CD4-positive, alpha-beta T cell (primary cell): ENCODE data around the gene GNAT1. TPM values are rescaled to one million over a fixed set of nuclear protein-coding genes. Genes with fewer than 3 reads are reported as not detected.
"Not testable (repeated sequence)": the region's sequence is repeated elsewhere in the genome, so short reads cannot be mapped to it uniquely, and the experiment has no call there.

ENCODE experiments used
- ATAC-seq: fragments of 200-7000 bp; cut with Tn5 transposase; one replicate; pipeline ENCODE4 v1.10.0; 2022; ENCODE audit warnings: mild to moderate bottlenecking; ENCODE audit not compliant: poor library complexity
- CTCF ChIA-PET: fragments of 350-600 bp; sonication (Branson Sonifier 250); formaldehyde crosslinking; loops from one replicate; lab custom pipeline; 2021; ENCODE audit warnings: antibody characterized with exemption, inconsistent platforms; lab: Charles Lee
- POLR2A ChIA-PET: fragments of 350-600 bp; sonication (Branson Sonifier 250); formaldehyde crosslinking; loops from one replicate; lab custom pipeline; 2021; ENCODE audit warnings: antibody characterized with exemption, inconsistent platforms; lab: Charles Lee
- DNase-seq, 14 experiments: peaks; one replicate each; pipeline ENCODE4 v3.0.0-alpha.2; 2013 to 2020; ENCODE audit warnings: mixed read lengths in 2 of 14
- H3K27ac ChIP-seq, 2 donors: one replicate each; pipeline versions ENCODE4 v1.5.1 to v1.7.0; 2013; ENCODE audit warnings: low read length in 2 of 2, low read depth in 1 of 2, mild to moderate bottlenecking in 1 of 2
- H3K27me3 ChIP-seq, 2 experiments: 1 replicate in 1 of 2; 2 replicates in 1 of 2; pipeline versions ENCODE4 v1.6.1 to v1.7.0; 2013; ENCODE audit warnings: low read length in 2 of 2, control low read depth in 1 of 2, mild to moderate bottlenecking in 1 of 2, moderate library complexity in 1 of 2; ENCODE audit not compliant: insufficient read depth in 2 of 2, control insufficient read depth in 1 of 2
- H3K36me3 ChIP-seq: one replicate; pipeline ENCODE4 v1.6.1; 2013; ENCODE audit warnings: low read length, control low read depth; ENCODE audit not compliant: insufficient read depth
- H3K4me1 ChIP-seq: one replicate; pipeline ENCODE4 v1.6.1; 2013; ENCODE audit warnings: low read length, control low read depth; ENCODE audit not compliant: insufficient read depth
- H3K4me3 ChIP-seq: one replicate; pipeline ENCODE4 v1.5.1; 2013; ENCODE audit warnings: mild to moderate bottlenecking, low read length, moderate library complexity
- H3K9me3 ChIP-seq, 2 experiments: 1 replicate in 1 of 2; 2 replicates in 1 of 2; pipeline versions ENCODE4 v1.6.1 to v1.7.0; 2013; ENCODE audit warnings: low read length in 2 of 2, mild to moderate bottlenecking in 2 of 2, control low read depth in 1 of 2, moderate library complexity in 1 of 2; ENCODE audit not compliant: control insufficient read depth in 1 of 2, insufficient read depth in 1 of 2
- H3K27ac Mint-ChIP-seq: one replicate; pipeline ENCODE4 v1.8.0; 2020; ENCODE audit warnings: mixed read lengths
- H3K27me3 Mint-ChIP-seq: one replicate; pipeline ENCODE4 v1.8.0; 2021; ENCODE audit warnings: mixed read lengths
- H3K36me3 Mint-ChIP-seq: one replicate; pipeline ENCODE4 v1.8.0; 2021; ENCODE audit warnings: low read depth, mixed read lengths
- H3K4me1 Mint-ChIP-seq: one replicate; pipeline ENCODE4 v1.8.0; 2021; ENCODE audit warnings: low read depth, mixed read lengths
- H3K4me3 Mint-ChIP-seq: one replicate; pipeline ENCODE4 v1.8.0; 2020; ENCODE audit warnings: mild to moderate bottlenecking, mixed read lengths
- H3K9me3 Mint-ChIP-seq: one replicate; pipeline ENCODE4 v1.8.0; 2020; ENCODE audit warnings: mixed read lengths
- intact Hi-C, 2 experiments: fragments of 100-400 bp; cut with DNase I in 1 of 2; cut with micrococcal nuclease in 1 of 2; formaldehyde crosslinking; loops; one replicate each; pipeline versions ENCODE4 v1.15.1 to v1.9.0; 2023 to 2025; cut with DNase I, micrococcal nuclease
- total RNA-seq, 174 experiments: library from RNA in 2 of 174; stranded (reverse) in 2 of 174; gene quantifications; one replicate each; pipeline ENCODE4 v1.2.3 and lab custom pipeline; 2021 to 2026
- TF ChIP-seq, protein P1 (sequence below): fragments of 200-600 bp; IDR thresholded peaks from one replicate; pipeline ENCODE4 v1.8.0; 2022; ENCODE audit warnings: antibody characterized with exemption, mild to moderate bottlenecking

GNAT1 gene
- total RNA-seq, 2 experiments from 2014 or later = 0.11 to 0.28 TPM

DNA sequence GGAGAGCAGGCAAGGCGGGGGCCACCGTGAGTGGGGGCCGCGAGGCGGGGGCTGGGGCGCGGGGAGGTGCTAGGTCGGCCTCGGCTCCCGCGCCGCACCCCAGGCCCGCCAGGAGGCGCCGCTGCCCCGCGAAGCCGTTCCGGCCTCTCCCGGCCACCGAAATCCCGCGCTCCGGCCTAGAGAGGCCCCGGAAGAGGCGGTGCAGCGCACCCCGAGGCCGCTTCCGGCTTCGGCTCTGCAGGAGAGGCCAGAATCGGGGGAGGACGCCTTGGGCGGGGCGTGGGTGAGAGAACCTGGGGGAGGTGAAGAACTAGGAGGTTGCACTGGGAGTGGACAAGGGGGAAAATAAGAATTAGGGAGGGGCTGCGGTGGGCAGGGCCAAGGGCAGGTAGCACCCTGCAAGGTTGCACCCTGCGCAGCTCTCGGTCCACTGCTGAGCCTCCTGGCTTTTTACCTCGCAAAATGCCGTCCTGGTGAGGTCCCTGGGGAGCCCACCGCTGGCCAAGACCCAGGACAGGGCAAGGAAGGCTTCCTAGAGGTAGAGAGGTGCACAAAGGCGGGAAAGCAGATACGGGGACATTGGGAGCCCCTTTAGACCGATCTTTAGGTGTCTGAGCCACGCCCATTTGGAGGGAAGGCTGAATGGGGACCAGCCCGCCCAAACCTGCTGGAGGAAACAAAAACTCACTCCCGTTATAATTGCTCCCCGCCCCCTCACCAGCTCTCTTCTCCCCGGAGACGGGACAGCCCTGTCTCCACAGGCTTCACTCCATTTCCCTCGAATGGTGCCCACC, 36.2 kb downstream of the GNAT1 start:
- intact Hi-C loops = loop anchor here (1.0 to 2.0 kb wide), 6 partner anchors 8 to 107 kb away; partner anchors contain the start of gene GNAI2 (in 1 of the 2)
- ChIA-PET POLR2A (interaction anchor here (0.5 to 4.8 kb wide), 7 partner anchors 8 to 124 kb away, joined by 3 to 55 read pairs (median 7); partner anchors contain the start of genes CYB561D2, GNAI2, IFRD2 and NPRL2), CTCF (interaction anchor here (1.0 to 5.4 kb wide), 12 partner anchors 8 to 72 kb away, joined by 4 to 82 read pairs (median 6); partner anchors contain the start of genes GNAI2, GNAT1, HYAL3 and NAA80)
- H3K36me3 Mint-ChIP-seq = peaks cover 7% of the 10 kb centered on the region
- H3K4me1 ChIP-seq = peaks cover 36% of the 10 kb centered on the region
- H3K27me3 Mint-ChIP-seq = no peaks in the 10 kb centered on the region
- no peaks in the 10 kb centered on the region for H3K9me3 Mint-ChIP-seq
- H3K4me3 ChIP-seq = peak overlapping the region; percentile 68
- H3K27me3 ChIP-seq = no peaks in the 10 kb centered on the region
- DNase-seq (peak; percentile 82 to 96 (median 90)), ATAC-seq (peak; percentile 80)
- peak overlapping the region; percentile 47 to 70 for H3K27ac ChIP-seq
- H3K4me1 Mint-ChIP-seq = peaks cover 32% of the 10 kb centered on the region
- H3K9me3 ChIP-seq = no peaks in the 10 kb centered on the region
- no peaks in the 10 kb centered on the region for H3K36me3 ChIP-seq
- peak overlapping the region; percentile 89 for H3K27ac Mint-ChIP-seq
- H3K4me3 Mint-ChIP-seq = peak overlapping the region; percentile 99
- TF ChIP-seq, protein P1, sequence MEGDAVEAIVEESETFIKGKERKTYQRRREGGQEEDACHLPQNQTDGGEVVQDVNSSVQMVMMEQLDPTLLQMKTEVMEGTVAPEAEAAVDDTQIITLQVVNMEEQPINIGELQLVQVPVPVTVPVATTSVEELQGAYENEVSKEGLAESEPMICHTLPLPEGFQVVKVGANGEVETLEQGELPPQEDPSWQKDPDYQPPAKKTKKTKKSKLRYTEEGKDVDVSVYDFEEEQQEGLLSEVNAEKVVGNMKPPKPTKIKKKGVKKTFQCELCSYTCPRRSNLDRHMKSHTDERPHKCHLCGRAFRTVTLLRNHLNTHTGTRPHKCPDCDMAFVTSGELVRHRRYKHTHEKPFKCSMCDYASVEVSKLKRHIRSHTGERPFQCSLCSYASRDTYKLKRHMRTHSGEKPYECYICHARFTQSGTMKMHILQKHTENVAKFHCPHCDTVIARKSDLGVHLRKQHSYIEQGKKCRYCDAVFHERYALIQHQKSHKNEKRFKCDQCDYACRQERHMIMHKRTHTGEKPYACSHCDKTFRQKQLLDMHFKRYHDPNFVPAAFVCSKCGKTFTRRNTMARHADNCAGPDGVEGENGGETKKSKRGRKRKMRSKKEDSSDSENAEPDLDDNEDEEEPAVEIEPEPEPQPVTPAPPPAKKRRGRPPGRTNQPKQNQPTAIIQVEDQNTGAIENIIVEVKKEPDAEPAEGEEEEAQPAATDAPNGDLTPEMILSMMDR = peak; percentile 85

DNA sequence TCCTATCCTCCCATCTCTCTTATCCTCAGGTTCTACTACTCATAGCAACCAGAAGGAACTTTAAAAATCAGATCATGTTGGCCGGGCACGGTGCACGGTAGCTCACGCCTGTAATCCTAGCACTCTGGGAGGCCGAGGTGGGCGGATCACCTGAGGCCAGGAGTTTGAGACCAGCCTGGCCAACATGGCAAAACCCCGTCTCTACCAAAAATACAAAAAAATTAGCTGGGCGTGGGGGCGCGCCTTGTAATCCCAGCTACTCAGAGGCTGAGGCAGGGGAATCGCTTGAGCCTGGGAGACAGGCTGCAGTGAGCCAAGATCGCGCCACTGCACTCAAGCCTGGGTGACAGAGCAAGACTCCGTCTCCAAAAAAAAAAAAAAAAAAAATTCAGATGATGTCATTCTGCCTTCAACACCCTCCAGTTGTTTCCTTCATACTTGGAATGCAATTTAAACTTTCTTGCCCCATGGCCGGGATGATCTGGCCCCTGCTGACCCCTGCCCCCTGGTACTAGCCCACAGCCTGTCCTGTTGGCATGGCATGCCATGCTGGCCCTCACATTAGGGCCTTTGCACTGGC, 36.9 kb downstream of the GNAT1 start:
- ATAC-seq, H3K9me3 ChIP-seq, intact Hi-C loops, H3K27me3 Mint-ChIP-seq, H3K9me3 Mint-ChIP-seq, H3K27me3 ChIP-seq, H3K36me3 ChIP-seq, DNase-seq, H3K36me3 Mint-ChIP-seq: not testable (repeated sequence)
- Histone ChIP-seq H3K4me3 (peak overlapping the region; percentile 68), H3K27ac (peak overlapping the region; percentile 47 to 70), H3K4me1 (peaks cover 36% of the 10 kb centered on the region)
- POLR2A ChIA-PET = interaction anchor here (0.5 to 4.8 kb wide), 7 partner anchors 8 to 323 kb away, joined by 3 to 55 read pairs (median 7); partner anchors contain the start of genes GNAI2 and IFRD2
- Mint-ChIP-seq H3K4me3 (peak overlapping the region; percentile 99), H3K27ac (peak overlapping the region; percentile 89), H3K4me1 (peaks cover 32% of the 10 kb centered on the region)
- CTCF ChIA-PET = interaction anchor here (1.2 to 5.4 kb wide), 8 partner anchors 8 to 46 kb away, joined by 4 to 82 read pairs (median 14); partner anchors contain the start of gene GNAI2

DNA sequence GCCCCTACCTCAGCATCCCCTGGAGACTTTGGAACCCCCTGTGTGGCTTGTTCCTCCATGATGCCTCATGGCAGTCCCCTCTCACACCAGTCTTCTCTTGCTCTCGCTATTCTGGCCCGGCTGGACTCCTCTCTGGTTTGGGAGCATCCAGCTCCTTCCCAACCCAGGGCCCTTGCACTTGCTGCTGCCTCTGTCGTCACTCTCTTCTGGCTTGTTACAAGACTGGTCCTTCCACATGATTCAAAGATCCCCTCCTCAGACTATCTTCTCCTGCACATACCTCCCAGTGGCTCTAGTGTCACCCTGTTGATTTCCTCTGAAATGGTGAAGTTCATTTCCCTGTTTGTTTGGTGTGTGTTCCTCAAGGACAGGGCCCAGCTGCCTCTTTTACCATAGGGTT, 38.1 kb downstream of the GNAT1 start:
- DNase-seq = no peak
- no peak for ATAC-seq
- no peaks in the 10 kb centered on the region for H3K36me3 ChIP-seq
- H3K4me3 ChIP-seq = no peak overlapping the region
- ChIA-PET POLR2A (interaction anchor here (4.8 kb wide), 1 partner anchor 15 kb away, joined by 55 read pairs; no protein-coding TSS in a partner anchor), CTCF (interaction anchor here (5.1 to 5.4 kb wide), 2 partner anchors 17 to 34 kb away, joined by 71 to 82 read pairs; no protein-coding TSS in a partner anchor)
- H3K9me3 Mint-ChIP-seq = no peaks in the 10 kb centered on the region
- no peaks in the 10 kb centered on the region for H3K27me3 Mint-ChIP-seq
- no peaks in the 10 kb centered on the region for H3K9me3 ChIP-seq
- no peak overlapping the region for H3K27ac ChIP-seq
- peak overlapping the region; percentile 52 for H3K4me3 Mint-ChIP-seq
- H3K27me3 ChIP-seq = no peaks in the 10 kb centered on the region
- H3K36me3 Mint-ChIP-seq = peaks cover 7% of the 10 kb centered on the region
- peak overlapping the region; percentile 56 for H3K27ac Mint-ChIP-seq
- H3K4me1 Mint-ChIP-seq = peaks cover 36% of the 10 kb centered on the region
- intact Hi-C loops = no loop called here
- TF ChIP-seq, protein P1 = no peak
- peaks cover 38% of the 10 kb centered on the region for H3K4me1 ChIP-seq
